ENCODE measurements around the gene NBPF15. TPM values are rescaled to one million over a fixed set of nuclear protein-coding genes. Genes with fewer than 3 reads are reported as not detected.
"Not testable (repeated sequence)": the region's sequence is repeated elsewhere in the genome, so short reads cannot be mapped to it uniquely, and the experiment has no call there.

The NBPF15 gene
- total and polyA plus RNA-seq, 2 experiments from 2014 or later, result 5.2 to 6.6 TPM

DNA sequence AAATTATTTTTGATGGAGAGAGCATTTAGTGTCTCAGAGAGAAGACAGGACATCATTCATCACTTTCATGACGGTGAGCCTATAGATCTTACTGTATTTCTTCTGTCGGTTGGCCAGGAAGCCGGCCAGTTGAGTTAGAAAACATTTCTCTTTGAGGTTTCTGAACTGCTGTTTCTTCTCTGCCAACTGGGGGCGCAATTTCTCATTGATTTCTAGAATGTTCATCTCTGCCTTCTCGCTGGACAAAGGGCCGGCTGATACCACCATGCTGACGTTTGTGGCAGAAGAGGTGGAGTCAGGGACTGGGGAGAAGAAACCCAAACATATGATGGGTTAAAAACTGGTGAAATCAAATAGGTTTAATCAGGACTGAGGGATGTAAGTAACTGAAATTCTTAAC lies 21.7 kb downstream of the NBPF15 start:
- not testable (repeated sequence) for H2AFZ ChIP-seq; H3K4me1 ChIP-seq (ENCODE audit: insufficient read depth); DNase-seq (ENCODE audit: low spot score); H3K79me2 ChIP-seq (replicated peaks; ENCODE audit: insufficient read depth); H3K9me2 ChIP-seq (ENCODE audit: insufficient read depth); ATAC-seq; H3K4me3 Mint-ChIP-seq; H3K27me3 Mint-ChIP-seq (ENCODE audit: insufficient read depth, low read depth, poor library complexity); H3K27ac ChIP-seq (ENCODE audit: low read depth); H3K36me3 ChIP-seq (ENCODE audit: insufficient read depth); H4K20me1 ChIP-seq (replicated peaks; ENCODE audit: insufficient read depth); H3F3A ChIP-seq (replicated peaks; ENCODE audit: low read depth); H3K4me3 ChIP-seq; H3K36me3 Mint-ChIP-seq (ENCODE audit: low read depth); H3K27me3 ChIP-seq (ENCODE audit: insufficient read depth); H3K9me3 Mint-ChIP-seq; H3K4me1 Mint-ChIP-seq; H3K27ac Mint-ChIP-seq; H3K4me2 ChIP-seq
- TF ChIP-seq, protein P1, sequence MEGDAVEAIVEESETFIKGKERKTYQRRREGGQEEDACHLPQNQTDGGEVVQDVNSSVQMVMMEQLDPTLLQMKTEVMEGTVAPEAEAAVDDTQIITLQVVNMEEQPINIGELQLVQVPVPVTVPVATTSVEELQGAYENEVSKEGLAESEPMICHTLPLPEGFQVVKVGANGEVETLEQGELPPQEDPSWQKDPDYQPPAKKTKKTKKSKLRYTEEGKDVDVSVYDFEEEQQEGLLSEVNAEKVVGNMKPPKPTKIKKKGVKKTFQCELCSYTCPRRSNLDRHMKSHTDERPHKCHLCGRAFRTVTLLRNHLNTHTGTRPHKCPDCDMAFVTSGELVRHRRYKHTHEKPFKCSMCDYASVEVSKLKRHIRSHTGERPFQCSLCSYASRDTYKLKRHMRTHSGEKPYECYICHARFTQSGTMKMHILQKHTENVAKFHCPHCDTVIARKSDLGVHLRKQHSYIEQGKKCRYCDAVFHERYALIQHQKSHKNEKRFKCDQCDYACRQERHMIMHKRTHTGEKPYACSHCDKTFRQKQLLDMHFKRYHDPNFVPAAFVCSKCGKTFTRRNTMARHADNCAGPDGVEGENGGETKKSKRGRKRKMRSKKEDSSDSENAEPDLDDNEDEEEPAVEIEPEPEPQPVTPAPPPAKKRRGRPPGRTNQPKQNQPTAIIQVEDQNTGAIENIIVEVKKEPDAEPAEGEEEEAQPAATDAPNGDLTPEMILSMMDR (conservative IDR thresholded peaks at IDR 0.05; ENCODE audit: low read depth in 2 of 2), result peak; percentile 37 to 58

DNA sequence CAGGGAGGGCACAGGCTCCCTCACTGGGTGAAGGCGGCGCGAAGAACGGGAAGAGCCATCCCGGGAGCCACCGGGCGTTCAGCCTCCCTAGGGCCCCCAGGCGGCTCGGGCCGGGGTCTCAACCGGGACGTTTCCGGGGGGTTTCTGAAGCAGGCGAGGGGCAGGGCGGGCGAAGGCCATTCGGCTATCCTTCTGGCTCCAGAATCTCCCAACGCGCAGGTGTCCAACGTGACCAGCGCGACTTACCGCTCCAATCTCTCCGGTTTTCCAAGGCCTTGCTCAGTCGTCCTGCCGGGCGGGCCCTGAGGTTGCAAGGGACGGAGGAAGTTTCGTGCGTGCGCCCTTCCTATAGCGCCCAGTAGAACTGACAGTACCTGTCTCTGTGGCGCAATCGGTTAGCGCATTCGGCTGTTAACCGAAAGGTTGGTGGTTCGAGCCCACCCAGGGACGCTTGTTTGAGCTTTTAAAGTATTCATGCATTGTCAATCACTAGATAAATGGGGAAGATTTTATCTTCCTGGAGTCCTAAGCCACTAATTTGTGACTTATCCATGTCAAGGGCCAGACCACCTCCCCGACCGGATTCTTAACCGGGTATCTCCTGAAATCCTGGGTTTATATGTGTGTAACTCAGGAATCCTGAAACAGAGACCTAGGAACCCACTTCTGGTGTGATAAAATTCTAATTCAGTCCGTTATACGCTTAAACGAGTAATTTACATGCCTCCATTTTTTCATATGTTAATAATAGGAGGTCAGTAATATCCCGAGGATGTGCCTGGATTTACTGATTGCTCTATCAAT lies 42.4 kb downstream of the NBPF15 start:
- not testable (repeated sequence) for ATAC-seq; H3K79me2 ChIP-seq (replicated peaks; ENCODE audit: insufficient read depth); H3K27me3 ChIP-seq (ENCODE audit: insufficient read depth); H3F3A ChIP-seq (replicated peaks; ENCODE audit: low read depth); H2AFZ ChIP-seq; H3K4me1 ChIP-seq (ENCODE audit: insufficient read depth); H3K9me3 Mint-ChIP-seq; H3K36me3 Mint-ChIP-seq (ENCODE audit: low read depth); H3K27me3 Mint-ChIP-seq (ENCODE audit: insufficient read depth, low read depth, poor library complexity); H4K20me1 ChIP-seq (replicated peaks; ENCODE audit: insufficient read depth); H3K27ac ChIP-seq (ENCODE audit: low read depth); H3K4me1 Mint-ChIP-seq; H3K36me3 ChIP-seq (ENCODE audit: insufficient read depth); H3K9me2 ChIP-seq (ENCODE audit: insufficient read depth)
- H3K27ac Mint-ChIP-seq, result peak overlapping the region; percentile 79
- H3K4me3 ChIP-seq, result peak overlapping the region; percentile 74
- peak overlapping the region; percentile 83 for H3K4me3 Mint-ChIP-seq
- peak overlapping the region; percentile 71; the same call in 1 of the 2 replicates for H3K4me2 ChIP-seq
- TF ChIP-seq, protein P1 (conservative IDR thresholded peaks at IDR 0.05; ENCODE audit: low read depth in 2 of 2), result peak in 1 of 2 experiments; percentile 21; a peak in 2 of 4 replicates
- DNase-seq (ENCODE audit: low spot score), result peak; percentile 71

DNA sequence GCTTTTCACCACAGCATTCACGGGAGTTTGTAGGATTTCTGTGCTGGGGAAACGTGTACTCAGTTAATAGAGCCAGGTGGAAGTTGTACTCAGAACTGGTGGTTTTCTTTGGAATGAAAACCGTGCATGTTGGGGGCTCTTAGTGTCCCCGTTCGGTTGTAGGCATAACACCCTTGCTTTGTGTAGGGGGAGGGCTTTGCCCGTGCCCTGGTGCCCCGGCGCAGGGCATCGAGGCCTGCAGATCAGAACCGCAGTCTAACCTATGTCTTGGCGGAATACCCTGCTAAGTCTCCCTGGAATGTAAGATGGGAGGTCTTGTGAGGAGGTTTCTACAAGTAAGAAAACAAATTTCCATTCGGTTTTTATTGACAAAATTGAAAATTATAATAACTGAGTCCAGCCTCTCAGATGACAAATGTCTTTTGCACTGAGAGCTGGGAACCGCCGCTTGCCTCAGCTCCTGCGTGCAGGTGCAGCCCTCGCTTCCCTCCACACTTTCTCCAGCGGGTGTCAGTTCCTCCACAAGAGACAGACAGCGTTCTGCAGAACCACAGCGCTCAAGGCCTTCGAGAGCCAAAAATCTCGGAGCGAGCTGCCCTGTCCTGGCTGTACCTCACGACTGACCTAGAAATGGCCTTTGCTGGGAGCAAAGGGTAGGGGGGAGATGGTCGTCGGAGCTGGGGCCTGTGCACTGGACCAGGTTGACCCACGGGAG lies 47.9 kb downstream of the NBPF15 start:
- not testable (repeated sequence) for H3K9me3 Mint-ChIP-seq; H3K27me3 ChIP-seq (ENCODE audit: insufficient read depth); H2AFZ ChIP-seq; H3K4me1 ChIP-seq (ENCODE audit: insufficient read depth); H3K79me2 ChIP-seq (replicated peaks; ENCODE audit: insufficient read depth); H3F3A ChIP-seq (replicated peaks; ENCODE audit: low read depth); DNase-seq (ENCODE audit: low spot score); H3K36me3 Mint-ChIP-seq (ENCODE audit: low read depth); H4K20me1 ChIP-seq (replicated peaks; ENCODE audit: insufficient read depth); H3K36me3 ChIP-seq (ENCODE audit: insufficient read depth); H3K4me1 Mint-ChIP-seq; H3K9me2 ChIP-seq (ENCODE audit: insufficient read depth)
- H3K4me3 ChIP-seq, result peak overlapping the region; percentile 69
- peak overlapping the region; percentile 84 for H3K4me3 Mint-ChIP-seq
- H3K27ac ChIP-seq (ENCODE audit: low read depth), result peak overlapping the region; percentile 92; the same call in 1 of the 2 replicates
- peak overlapping the region; percentile 85 for H3K4me2 ChIP-seq
- H3K27ac Mint-ChIP-seq, result peak overlapping the region; percentile 100
- H3K27me3 Mint-ChIP-seq (ENCODE audit: insufficient read depth, low read depth, poor library complexity), result peaks cover 11% of the 10 kb centered on the region
- peak; percentile 3 for ATAC-seq

Measured in GM23338 (cell line).